Occipital lobe (tissue), 2 donors: ENCODE measurements around the gene CRYGA. TPM values are rescaled to one million over a fixed set of nuclear protein-coding genes. Genes with fewer than 3 reads are reported as not detected.
"Not testable (repeated sequence)": the region's sequence is repeated elsewhere in the genome, so short reads cannot be mapped to it uniquely, and the experiment has no call there.

Source experiments
- DNase-seq: peaks from one replicate; lab custom pipeline; 2025; lab: John Stamatoyannopoulos, UW
- total RNA-seq: library from RNA; depleted of rRNA; stranded (reverse); fragments of >200 nt; gene quantifications from one replicate; pipeline ENCODE4 v1.2.3, GENCODE V29; 2014

The CRYGA gene
- total RNA-seq, 1 donor from 2014 or later: not detected

GRCh38 chr2:208164951-208165755, 1.8 kb upstream of the CRYGA start:
- no peak for DNase-seq

- no peak for DNase-seq
Measured at GRCh38 chr2:208156439-208156838, 7.0 kb downstream of the CRYGA start.

GRCh38 chr2:208153156-208153555, 10.2 kb downstream of the CRYGA start:
- DNase-seq: no peak

GRCh38 chr2:208150956-208151355, 12.4 kb downstream of the CRYGA start:
- DNase-seq: no peak

GRCh38 chr2:208150094-208150493, 13.3 kb downstream of the CRYGA start:
- DNase-seq: no peak

GRCh38 chr2:208148803-208149202, 14.6 kb downstream of the CRYGA start:
- no peak for DNase-seq

GRCh38 chr2:208147759-208148158, 15.6 kb downstream of the CRYGA start:
- no peak for DNase-seq

- no peak for DNase-seq
Measured at GRCh38 chr2:208147008-208147407, 16.4 kb downstream of the CRYGA start.

- no peak for DNase-seq
Measured at GRCh38 chr2:208146006-208146405, 17.4 kb downstream of the CRYGA start, which contains the start of gene CRYGB. TSS of gene CRYGB (minus strand) at chr2:208146158. CDS start at chr2:208146120, 38 bp downstream.

GRCh38 chr2:208142925-208143799, 20.2 kb downstream of the CRYGA start:
- DNase-seq: no peak

- DNase-seq: no peak
Measured at GRCh38 chr2:208142240-208142924, 21.0 kb downstream of the CRYGA start.

- DNase-seq: no peak
Measured at GRCh38 chr2:208139447-208139846, 23.9 kb downstream of the CRYGA start.

GRCh38 chr2:208138334-208138733, 25.1 kb downstream of the CRYGA start:
- DNase-seq: not testable (repeated sequence)

- DNase-seq: no peak
Measured at GRCh38 chr2:208136716-208137094, 26.7 kb downstream of the CRYGA start.

GRCh38 chr2:208135794-208136715, 27.3 kb downstream of the CRYGA start:
- DNase-seq: no peak

GRCh38 chr2:208134928-208135586, 28.3 kb downstream of the CRYGA start:
- DNase-seq: no peak

GRCh38 chr2:208130712-208131110, 32.7 kb downstream of the CRYGA start:
- DNase-seq: no peak

GRCh38 chr2:208129744-208130711, 33.4 kb downstream of the CRYGA start, which contains the start of gene CRYGC:
TSS of gene CRYGC (minus strand) at chr2:208129828. CDS start at chr2:208129792, 36 bp downstream.
- no peak for DNase-seq

- no peak for DNase-seq
Measured at GRCh38 chr2:208128136-208128535, 35.3 kb downstream of the CRYGA start.
